NT2/D1 (cell line): Measurements from ENCODE around the gene PLP2.

ENCODE experiments used
- DNase-seq: peaks from one replicate; pipeline ENCODE4 v3.0.0-alpha.2; 2011; ENCODE audit warnings: low read depth, low spot score
- H3K27me3 ChIP-seq: 2 replicates; pipeline ENCODE4 v1.6.0; 2011; ENCODE audit warnings: mild to moderate bottlenecking; ENCODE audit not compliant: insufficient read length, insufficient read depth
- H3K36me3 ChIP-seq: 2 replicates; pipeline ENCODE4 v1.6.1; 2011; ENCODE audit warnings: mild to moderate bottlenecking, low read length, mixed read lengths; ENCODE audit not compliant: insufficient read depth, insufficient read length
- H3K4me1 ChIP-seq: 2 replicates; pipeline ENCODE4 v1.5.1; 2011; ENCODE audit not compliant: insufficient read depth, insufficient read length
- H3K4me3 ChIP-seq: 2 replicates; pipeline ENCODE4 v1.5.1; 2011; ENCODE audit warnings: low read depth; ENCODE audit not compliant: insufficient read length
- H3K9ac ChIP-seq: 2 replicates; pipeline ENCODE4 v1.6.0; 2011; ENCODE audit warnings: low read depth; ENCODE audit not compliant: insufficient read length
- H3K9me3 ChIP-seq: 2 replicates; pipeline ENCODE4 v1.5.1; 2011; ENCODE audit warnings: mild to moderate bottlenecking, low read length; ENCODE audit not compliant: insufficient read depth
- SUZ12 ChIP-seq: IDR thresholded peaks from 2 replicates; pipeline ENCODE4 v1.6.1; 2011; ENCODE audit not compliant: insufficient read length, insufficient read depth; ENCODE audit errors: extremely low read depth
- YY1 ChIP-seq: IDR thresholded peaks from 2 replicates; pipeline ENCODE4 v1.6.1; 2011; ENCODE audit not compliant: insufficient read length, insufficient read depth
- ZNF274 ChIP-seq: IDR thresholded peaks from 2 replicates; pipeline ENCODE4 v1.6.1; 2011; ENCODE audit warnings: mild to moderate bottlenecking, low read depth, low read length

The PLP2 gene

DNA sequence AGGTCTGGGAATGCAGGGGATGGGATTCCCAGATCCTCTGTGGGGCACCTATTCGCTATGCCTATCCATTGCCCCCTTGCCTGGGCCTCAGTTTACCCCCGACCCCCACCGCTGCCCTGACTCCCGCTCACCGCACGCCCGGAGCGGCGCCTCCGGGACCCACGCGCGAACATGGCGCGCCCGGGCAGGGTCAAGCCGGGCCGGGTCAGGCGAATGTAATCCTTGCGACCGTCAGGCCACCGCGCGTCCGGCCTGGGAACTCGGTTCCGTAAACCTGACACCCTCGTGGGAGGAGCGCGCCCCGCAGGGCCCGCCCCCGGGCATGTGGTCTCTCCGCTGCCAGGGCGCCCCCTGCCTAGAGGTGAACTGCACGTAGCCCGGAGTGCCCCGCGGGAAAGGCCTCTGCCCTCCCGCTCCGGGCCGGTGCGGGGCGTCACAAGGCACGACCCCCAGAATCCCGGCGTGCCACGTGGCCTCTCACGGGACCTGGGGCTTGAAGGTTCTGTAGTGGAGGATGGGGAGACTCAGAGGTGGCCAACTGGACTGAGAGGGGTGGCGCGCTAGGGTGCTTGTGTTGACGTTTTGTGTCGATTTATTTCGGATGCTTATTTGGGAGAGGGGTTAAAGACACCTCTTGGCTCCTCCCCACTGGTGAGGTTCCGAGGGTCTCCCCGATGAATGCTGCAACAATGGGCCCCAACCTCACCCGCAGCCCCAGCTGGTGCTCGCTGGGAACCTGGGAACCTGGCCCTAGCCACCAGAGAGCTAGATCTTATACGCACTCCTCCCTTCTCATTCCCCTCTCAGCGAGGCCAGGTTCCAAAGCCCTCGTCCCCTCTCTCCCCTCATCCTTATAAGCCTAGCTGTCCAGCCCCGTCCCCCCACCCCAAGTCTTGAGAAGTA is 14.7 kb downstream of the PLP2 start, which contains the start of gene PRICKLE3:
TSS of gene PRICKLE3 (minus strand) at position 249 of the 903 bp plus-strand sequence. CDS start at position 173, 76 bp downstream.
- DNase-seq: no peak
- H3K9ac ChIP-seq: peak within 1 kb of the TSS; percentile 86
- peaks cover 17% of the 10 kb centered on the region for H3K36me3 ChIP-seq

GRCh38 chrX:49187028-49187394 is 15.3 kb downstream of the PLP2 start:
- H3K9ac ChIP-seq: peak overlapping the region; percentile 86
- peak overlapping the region; percentile 77 for H3K4me3 ChIP-seq
- DNase-seq: no peak
- H3K4me1 ChIP-seq: peaks cover 3% of the 10 kb centered on the region
- no peak for TF ChIP-seq ZNF274
- no peak for TF ChIP-seq SUZ12
- no peak for TF ChIP-seq YY1
- peaks cover 16% of the 10 kb centered on the region for H3K36me3 ChIP-seq
- no peaks in the 10 kb centered on the region for H3K27me3 ChIP-seq
- no peaks in the 10 kb centered on the region for H3K9me3 ChIP-seq

More for the DNA sequence above, 14.7 kb downstream of the PLP2 start, which contains the start of gene PRICKLE3:
- H3K27me3 ChIP-seq: no peaks in the 10 kb centered on the region
- no peak for TF ChIP-seq YY1
- no peak for TF ChIP-seq ZNF274
- TF ChIP-seq SUZ12: no peak
- no peaks in the 10 kb centered on the region for H3K9me3 ChIP-seq
- H3K4me3 ChIP-seq: peak within 1 kb of the TSS; percentile 77
- peaks cover 3% of the 10 kb centered on the region for H3K4me1 ChIP-seq

GRCh38 chrX:49187526-49187925 is 15.8 kb downstream of the PLP2 start:
- TF ChIP-seq SUZ12 (no peak), YY1 (no peak), ZNF274 (no peak)
- no peak for DNase-seq
- peak overlapping the region; percentile 86 for H3K9ac ChIP-seq

DNA sequence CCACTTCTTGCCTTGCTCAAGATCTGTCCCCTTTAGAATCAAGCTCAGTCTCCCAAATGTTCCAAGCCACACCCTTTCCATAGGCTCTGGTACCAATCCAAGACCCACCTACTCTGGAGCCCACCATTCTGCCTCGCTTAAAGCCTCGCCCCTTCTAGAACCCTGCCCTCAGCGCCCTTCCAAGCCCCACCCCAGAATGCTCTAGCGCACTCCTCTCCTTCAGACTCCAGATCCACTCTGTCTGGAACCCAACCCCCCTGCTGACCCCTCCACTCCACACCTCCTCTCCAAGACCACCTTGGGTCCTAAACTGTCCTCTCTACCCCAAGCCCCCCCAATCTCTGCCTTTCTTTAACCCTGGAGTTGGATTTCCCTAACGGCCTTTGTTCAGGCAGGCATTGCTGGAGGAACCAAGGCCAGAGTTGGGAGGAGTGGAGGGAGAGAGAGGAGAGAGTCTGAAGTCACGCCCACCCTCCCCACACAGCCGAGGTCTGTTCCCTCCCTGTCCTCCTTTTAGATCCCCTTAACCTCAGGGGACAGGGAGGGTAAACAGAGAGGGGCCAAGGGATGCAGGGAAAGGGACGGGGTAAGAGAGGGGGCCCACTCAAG is 16.9 kb downstream of the PLP2 start:
- Histone ChIP-seq H3K27me3 (no peaks in the 10 kb centered on the region), H3K4me3 (no peak overlapping the region), H3K9ac (peak overlapping the region; percentile 61), H3K4me1 (peaks cover 3% of the 10 kb centered on the region), H3K36me3 (peaks cover 4% of the 10 kb centered on the region), H3K9me3 (no peaks in the 10 kb centered on the region)
- no peak for DNase-seq
- TF ChIP-seq SUZ12: no peak
- TF ChIP-seq ZNF274: no peak
- no peak for TF ChIP-seq YY1

More at GRCh38 chrX:49187526-49187925, 15.8 kb downstream of the PLP2 start:
- Histone ChIP-seq H3K9me3 (no peaks in the 10 kb centered on the region), H3K27me3 (no peaks in the 10 kb centered on the region), H3K4me1 (peaks cover 3% of the 10 kb centered on the region), H3K4me3 (peak overlapping the region; percentile 77), H3K36me3 (peaks cover 11% of the 10 kb centered on the region)

DNA sequence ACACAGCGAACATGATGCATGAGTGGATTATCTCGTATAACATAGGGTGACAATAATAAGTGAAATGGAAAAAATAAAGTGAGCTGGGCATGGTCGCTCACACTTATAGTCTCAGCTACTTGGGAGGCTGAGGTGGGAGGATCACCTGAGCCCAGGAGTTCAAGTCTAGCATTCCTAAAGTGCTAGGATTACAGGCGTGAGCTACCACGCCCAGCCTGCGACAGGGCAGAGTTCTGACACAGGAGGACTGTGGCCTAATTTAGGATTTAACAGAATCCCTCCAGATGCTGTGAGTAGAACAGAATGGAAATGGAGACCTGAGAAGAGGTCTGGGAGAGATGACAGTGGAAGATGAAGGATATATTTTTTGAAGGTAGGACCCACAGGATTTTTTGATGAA is 17.9 kb downstream of the PLP2 start:
- Histone ChIP-seq H3K9me3 (no peaks in the 10 kb centered on the region), H3K36me3 (peaks cover 4% of the 10 kb centered on the region), H3K4me3 (peak overlapping the region; percentile 6), H3K4me1 (peaks cover 7% of the 10 kb centered on the region), H3K9ac (peak overlapping the region; percentile 62), H3K27me3 (no peaks in the 10 kb centered on the region)
- no peak for DNase-seq
- TF ChIP-seq SUZ12 (no peak), YY1 (no peak), ZNF274 (no peak)

GRCh38 chrX:49190821-49191573 is 19.3 kb downstream of the PLP2 start:
- Histone ChIP-seq H3K9ac (peak overlapping the region; percentile 95), H3K4me1 (peaks cover 14% of the 10 kb centered on the region), H3K27me3 (no peaks in the 10 kb centered on the region), H3K9me3 (no peaks in the 10 kb centered on the region), H3K4me3 (peak overlapping the region; percentile 85), H3K36me3 (peaks cover 4% of the 10 kb centered on the region)
- TF ChIP-seq ZNF274 (no peak), SUZ12 (no peak)
- DNase-seq: peak; percentile 98
